Measurements from ENCODE around the gene POGLUT3. TPM values are rescaled to one million over a fixed set of nuclear protein-coding genes. Genes with fewer than 3 reads are reported as not detected.
A peak's percentile ranks its signal among the peaks of the same experiment; 100 is the strongest.

Gene POGLUT3
- total and polyA plus RNA-seq, 4 donors, result 23.4 to 49.0 (median 39.1) TPM

GRCh38 chr11:108511851-108512474 lies 13.8 kb upstream of the POGLUT3 start:
- no peaks in the 10 kb centered on the region for H3K4me1 ChIP-seq (ENCODE audit: control insufficient read depth in 1 of 2, insufficient read depth in 2 of 2, low read length in 2 of 2)
- H3K4me3 ChIP-seq (ENCODE audit: low read length in 2 of 2), result no peak overlapping the region
- DNase-seq (no peak), ATAC-seq (ENCODE audit: low FRiP score) (no peak)
- 83 to 85% methylated on average over 2 of the region's 2 CpGs for whole genome bisulfite sequencing, 2 donors
- intact Hi-C loops (cut with DNase I), result no loop called here
- H3K27me3 ChIP-seq (ENCODE audit: control insufficient read depth in 1 of 2, insufficient read depth in 2 of 2, low read length in 1 of 2), result no peaks in the 10 kb centered on the region
- peaks cover 3 to 4% of the 10 kb centered on the region in 2 donors for H3K36me3 ChIP-seq (ENCODE audit: control insufficient read depth in 1 of 2, insufficient read depth in 2 of 2, low read length in 1 of 2)
- H3K27ac ChIP-seq (ENCODE audit: low read depth in 1 of 2, low read length in 2 of 2), result no peak overlapping the region
- H3K9me3 ChIP-seq (ENCODE audit: control insufficient read depth, low read length), result peaks cover 2% of the 10 kb centered on the region

GRCh38 chr11:108508653-108509593 lies 10.7 kb upstream of the POGLUT3 start:
- WGBS, 2 donors, result 60 to 68% methylated on average over 3 of the region's 3 CpGs
- Histone ChIP-seq H3K9me3 (ENCODE audit: control insufficient read depth, low read length) (peaks cover 2% of the 10 kb centered on the region), H3K4me1 (ENCODE audit: control insufficient read depth in 1 of 2, insufficient read depth in 2 of 2, low read length in 2 of 2) (no peaks in the 10 kb centered on the region), H3K27me3 (ENCODE audit: control insufficient read depth in 1 of 2, insufficient read depth in 2 of 2, low read length in 1 of 2) (no peaks in the 10 kb centered on the region), H3K4me3 (ENCODE audit: low read length in 2 of 2) (no peak overlapping the region), H3K36me3 (ENCODE audit: control insufficient read depth in 1 of 2, insufficient read depth in 2 of 2, low read length in 1 of 2) (peaks cover 0 to 1% of the 10 kb centered on the region in 2 donors), H3K27ac (ENCODE audit: low read depth in 1 of 2, low read length in 2 of 2) (no peak overlapping the region)
- DNase-seq (no peak), ATAC-seq (ENCODE audit: low FRiP score) (no peak)
- intact Hi-C loops (cut with DNase I), result no loop called here

GRCh38 chr11:108501396-108501795 lies 3.2 kb upstream of the POGLUT3 start:
- Histone ChIP-seq H3K4me3 (ENCODE audit: low read length in 2 of 2) (no peak overlapping the region), H3K4me1 (ENCODE audit: control insufficient read depth in 1 of 2, insufficient read depth in 2 of 2, low read length in 2 of 2) (peaks cover 0 to 2% of the 10 kb centered on the region in 2 donors), H3K36me3 (ENCODE audit: control insufficient read depth in 1 of 2, insufficient read depth in 2 of 2, low read length in 1 of 2) (no peaks in the 10 kb centered on the region), H3K27me3 (ENCODE audit: control insufficient read depth in 1 of 2, insufficient read depth in 2 of 2, low read length in 1 of 2) (no peaks in the 10 kb centered on the region), H3K9me3 (ENCODE audit: control insufficient read depth, low read length) (no peaks in the 10 kb centered on the region), H3K27ac (ENCODE audit: low read depth in 1 of 2, low read length in 2 of 2) (no peak overlapping the region)
- no peak for ATAC-seq (ENCODE audit: low FRiP score)
- DNase-seq, result no peak
- 33 to 40% methylated on average over 5 of the region's 5 CpGs for WGBS, 2 donors
- intact Hi-C loops (cut with DNase I), result no loop called here

- H3K4me3 ChIP-seq (ENCODE audit: low read length in 2 of 2), result no peak overlapping the region
- ATAC-seq (ENCODE audit: low FRiP score) (no peak), DNase-seq (no peak)
- H3K36me3 ChIP-seq (ENCODE audit: control insufficient read depth in 1 of 2, insufficient read depth in 2 of 2, low read length in 1 of 2), result no peaks in the 10 kb centered on the region
- WGBS, 2 donors, result 64 to 67% methylated on average over 2 of the region's 2 CpGs
- H3K27me3 ChIP-seq (ENCODE audit: control insufficient read depth in 1 of 2, insufficient read depth in 2 of 2, low read length in 1 of 2), result no peaks in the 10 kb centered on the region
- no peaks in the 10 kb centered on the region for H3K9me3 ChIP-seq (ENCODE audit: control insufficient read depth, low read length)
- no peak overlapping the region for H3K27ac ChIP-seq (ENCODE audit: low read depth in 1 of 2, low read length in 2 of 2)
- intact Hi-C loops (cut with DNase I), result no loop called here
- peaks cover 0 to 2% of the 10 kb centered on the region in 2 donors for H3K4me1 ChIP-seq (ENCODE audit: control insufficient read depth in 1 of 2, insufficient read depth in 2 of 2, low read length in 2 of 2)
Measured at GRCh38 chr11:108500721-108501120, 2.5 kb upstream of the POGLUT3 start.

- DNase-seq, result no peak
- H3K27me3 ChIP-seq (ENCODE audit: control insufficient read depth in 1 of 2, insufficient read depth in 2 of 2, low read length in 1 of 2), result no peaks in the 10 kb centered on the region
- H3K4me3 ChIP-seq (ENCODE audit: low read length in 2 of 2), result no peak overlapping the region
- no peaks in the 10 kb centered on the region for H3K36me3 ChIP-seq (ENCODE audit: control insufficient read depth in 1 of 2, insufficient read depth in 2 of 2, low read length in 1 of 2)
- no peak overlapping the region for H3K27ac ChIP-seq (ENCODE audit: low read depth in 1 of 2, low read length in 2 of 2)
- peaks cover 0 to 2% of the 10 kb centered on the region in 2 donors for H3K4me1 ChIP-seq (ENCODE audit: control insufficient read depth in 1 of 2, insufficient read depth in 2 of 2, low read length in 2 of 2)
- H3K9me3 ChIP-seq (ENCODE audit: control insufficient read depth, low read length), result no peaks in the 10 kb centered on the region
- ATAC-seq (ENCODE audit: low FRiP score), result no peak
- intact Hi-C loops (cut with DNase I), result no loop called here
- WGBS, 2 donors, result 91 to 92% methylated on average over 4 of the region's 4 CpGs
Measured at GRCh38 chr11:108500169-108500568, 2.0 kb upstream of the POGLUT3 start.

GRCh38 chr11:108498816-108499408 lies 728 bp upstream of the POGLUT3 start:
- Histone ChIP-seq H3K27ac (ENCODE audit: low read depth in 1 of 2, low read length in 2 of 2) (peak overlapping the region; percentile 90 to 96), H3K36me3 (ENCODE audit: control insufficient read depth in 1 of 2, insufficient read depth in 2 of 2, low read length in 1 of 2) (no peaks in the 10 kb centered on the region), H3K9me3 (ENCODE audit: control insufficient read depth, low read length) (no peaks in the 10 kb centered on the region), H3K27me3 (ENCODE audit: control insufficient read depth in 1 of 2, insufficient read depth in 2 of 2, low read length in 1 of 2) (no peaks in the 10 kb centered on the region), H3K4me1 (ENCODE audit: control insufficient read depth in 1 of 2, insufficient read depth in 2 of 2, low read length in 2 of 2) (peaks cover 0 to 2% of the 10 kb centered on the region in 2 donors), H3K4me3 (ENCODE audit: low read length in 2 of 2) (peak overlapping the region; percentile 37 to 63)
- intact Hi-C loops (cut with DNase I), result loop anchor here in 1 of 2 donors (5.0 to 10.0 kb wide), 3 partner anchors 93 to 274 kb away; partner anchors contain the start of genes ATM, EXPH5 and NPAT
- ATAC-seq (ENCODE audit: low FRiP score), result no peak
- 50 to 58% methylated on average over 29 of the region's 29 CpGs for WGBS, 2 donors
- peak in 1 of 2 donors; percentile 50 for DNase-seq

- Histone ChIP-seq H3K9me3 (ENCODE audit: control insufficient read depth, low read length) (no peaks in the 10 kb centered on the region), H3K27ac (ENCODE audit: low read depth in 1 of 2, low read length in 2 of 2) (peak overlapping the region; percentile 90 to 96), H3K4me3 (ENCODE audit: low read length in 2 of 2) (peak overlapping the region; percentile 63), H3K27me3 (ENCODE audit: control insufficient read depth in 1 of 2, insufficient read depth in 2 of 2, low read length in 1 of 2) (no peaks in the 10 kb centered on the region), H3K36me3 (ENCODE audit: control insufficient read depth in 1 of 2, insufficient read depth in 2 of 2, low read length in 1 of 2) (no peaks in the 10 kb centered on the region), H3K4me1 (ENCODE audit: control insufficient read depth in 1 of 2, insufficient read depth in 2 of 2, low read length in 2 of 2) (peaks cover 0 to 2% of the 10 kb centered on the region in 2 donors)
- DNase-seq, result peak; percentile 95
- ATAC-seq (ENCODE audit: low FRiP score), result peak; percentile 95
- WGBS, 2 donors, result 1% methylated on average over 30 of the region's 30 CpGs
- intact Hi-C loops (cut with DNase I), result loop anchor here (2.0 to 10.0 kb wide), 4 partner anchors 31 to 273 kb away; partner anchors contain the start of genes ATM (in 1 of the 2), C11orf65 (in 1 of the 2), EXPH5 (in 1 of the 2) and NPAT (in 1 of the 2)
Measured at GRCh38 chr11:108497317-108498045, 703 bp downstream of the POGLUT3 start.
